ENCODE measurements around the gene SOCS7.
A peak's percentile ranks its signal among the peaks of the same experiment; 100 is the strongest.

DNA sequence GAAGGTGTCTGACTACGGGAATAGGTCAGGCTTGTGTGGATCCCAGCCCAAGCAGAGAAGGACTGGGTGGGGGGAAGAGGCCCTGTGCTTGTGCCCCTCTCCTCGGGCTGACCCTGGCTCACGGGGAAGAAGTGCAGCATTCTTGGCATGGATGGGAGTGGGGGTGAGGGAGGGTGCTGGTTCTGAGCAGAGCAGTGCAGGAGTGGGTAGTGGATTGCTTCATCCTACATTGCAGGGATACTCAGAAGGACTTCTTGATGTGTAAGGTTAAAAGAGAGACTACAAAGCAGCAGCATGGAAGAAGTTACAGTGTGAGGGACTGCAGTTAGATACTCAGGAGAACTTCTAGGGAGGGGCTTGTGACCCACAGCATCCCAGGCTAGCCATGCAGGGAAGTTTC lies 78.7 kb downstream of the SOCS7 start:
- TF ChIP-seq, protein P1, sequence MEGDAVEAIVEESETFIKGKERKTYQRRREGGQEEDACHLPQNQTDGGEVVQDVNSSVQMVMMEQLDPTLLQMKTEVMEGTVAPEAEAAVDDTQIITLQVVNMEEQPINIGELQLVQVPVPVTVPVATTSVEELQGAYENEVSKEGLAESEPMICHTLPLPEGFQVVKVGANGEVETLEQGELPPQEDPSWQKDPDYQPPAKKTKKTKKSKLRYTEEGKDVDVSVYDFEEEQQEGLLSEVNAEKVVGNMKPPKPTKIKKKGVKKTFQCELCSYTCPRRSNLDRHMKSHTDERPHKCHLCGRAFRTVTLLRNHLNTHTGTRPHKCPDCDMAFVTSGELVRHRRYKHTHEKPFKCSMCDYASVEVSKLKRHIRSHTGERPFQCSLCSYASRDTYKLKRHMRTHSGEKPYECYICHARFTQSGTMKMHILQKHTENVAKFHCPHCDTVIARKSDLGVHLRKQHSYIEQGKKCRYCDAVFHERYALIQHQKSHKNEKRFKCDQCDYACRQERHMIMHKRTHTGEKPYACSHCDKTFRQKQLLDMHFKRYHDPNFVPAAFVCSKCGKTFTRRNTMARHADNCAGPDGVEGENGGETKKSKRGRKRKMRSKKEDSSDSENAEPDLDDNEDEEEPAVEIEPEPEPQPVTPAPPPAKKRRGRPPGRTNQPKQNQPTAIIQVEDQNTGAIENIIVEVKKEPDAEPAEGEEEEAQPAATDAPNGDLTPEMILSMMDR (conservative IDR thresholded peaks at IDR 0.05; ENCODE audit: low read depth, low read length), result no peak
- TF ChIP-seq POLR2A (IDR thresholded peaks at IDR 0.05; ENCODE audit: low read depth, low read length), result no peak
- no peak for TF ChIP-seq RAD21 (IDR thresholded peaks at IDR 0.05; ENCODE audit: low read length)
- peak; percentile 74; the same call in 1 of the 2 replicates for TF ChIP-seq MAZ (IDR thresholded peaks at IDR 0.05; ENCODE audit: borderline replicate concordance, low read depth, low read length)
- no peak for TF ChIP-seq FOS (IDR thresholded peaks at IDR 0.05; ENCODE audit: low read depth, low read length)
- TF ChIP-seq RFX5 (IDR thresholded peaks at IDR 0.05; ENCODE audit: low read depth, low read length), result no peak
- TF ChIP-seq MAFK (IDR thresholded peaks at IDR 0.05; ENCODE audit: low read depth, low read length), result no peak
- no peak for TF ChIP-seq RCOR1 (IDR thresholded peaks at IDR 0.05; ENCODE audit: insufficient replicate concordance, low read length)
- TF ChIP-seq CHD1 (IDR thresholded peaks at IDR 0.05; ENCODE audit: low read depth, low read length), result no peak
